ENCODE data around the gene PLPPR1. TPM values are rescaled to one million over a fixed set of nuclear protein-coding genes. Genes with fewer than 3 reads are reported as not detected.
"Not testable (repeated sequence)": the region's sequence is repeated elsewhere in the genome, so short reads cannot be mapped to it uniquely, and the experiment has no call there.

Gene PLPPR1
- total RNA-seq, 4 donors from 2014 or later: not detected

GRCh38 chr9:101274971-101275768, 246.6 kb downstream of the PLPPR1 start:
- DNase-seq (ENCODE audit: low spot score) (no peak), ATAC-seq (ENCODE audit: low FRiP score) (no peak)
- TF ChIP-seq, protein P1, sequence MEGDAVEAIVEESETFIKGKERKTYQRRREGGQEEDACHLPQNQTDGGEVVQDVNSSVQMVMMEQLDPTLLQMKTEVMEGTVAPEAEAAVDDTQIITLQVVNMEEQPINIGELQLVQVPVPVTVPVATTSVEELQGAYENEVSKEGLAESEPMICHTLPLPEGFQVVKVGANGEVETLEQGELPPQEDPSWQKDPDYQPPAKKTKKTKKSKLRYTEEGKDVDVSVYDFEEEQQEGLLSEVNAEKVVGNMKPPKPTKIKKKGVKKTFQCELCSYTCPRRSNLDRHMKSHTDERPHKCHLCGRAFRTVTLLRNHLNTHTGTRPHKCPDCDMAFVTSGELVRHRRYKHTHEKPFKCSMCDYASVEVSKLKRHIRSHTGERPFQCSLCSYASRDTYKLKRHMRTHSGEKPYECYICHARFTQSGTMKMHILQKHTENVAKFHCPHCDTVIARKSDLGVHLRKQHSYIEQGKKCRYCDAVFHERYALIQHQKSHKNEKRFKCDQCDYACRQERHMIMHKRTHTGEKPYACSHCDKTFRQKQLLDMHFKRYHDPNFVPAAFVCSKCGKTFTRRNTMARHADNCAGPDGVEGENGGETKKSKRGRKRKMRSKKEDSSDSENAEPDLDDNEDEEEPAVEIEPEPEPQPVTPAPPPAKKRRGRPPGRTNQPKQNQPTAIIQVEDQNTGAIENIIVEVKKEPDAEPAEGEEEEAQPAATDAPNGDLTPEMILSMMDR (IDR thresholded peaks at IDR 0.05): no peak

DNA sequence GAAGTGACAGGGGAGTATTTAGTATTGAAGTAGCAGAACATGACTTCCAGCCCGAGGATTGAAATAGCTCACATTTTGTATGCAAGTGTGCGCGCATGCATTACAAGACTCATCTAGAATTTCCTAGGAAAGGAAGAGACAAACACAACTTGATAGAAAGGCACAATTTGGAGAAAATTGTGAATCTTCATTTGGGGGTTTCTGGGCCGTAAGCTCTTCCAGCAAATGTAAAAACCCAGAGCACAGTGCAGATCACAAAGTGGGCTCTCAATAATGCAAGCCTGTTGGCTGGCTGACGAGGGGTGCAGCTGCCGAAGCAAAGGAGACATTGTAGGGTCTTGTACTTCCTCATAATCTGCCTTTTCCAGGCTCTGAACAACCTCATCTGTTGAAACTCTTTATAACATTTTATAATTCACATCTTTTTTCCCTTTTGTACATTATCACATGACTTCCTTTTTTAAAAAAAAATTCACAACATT, 247.3 kb downstream of the PLPPR1 start:
- no peak for DNase-seq (ENCODE audit: low spot score)
- TF ChIP-seq, protein P1 (IDR thresholded peaks at IDR 0.05): no peak

DNA sequence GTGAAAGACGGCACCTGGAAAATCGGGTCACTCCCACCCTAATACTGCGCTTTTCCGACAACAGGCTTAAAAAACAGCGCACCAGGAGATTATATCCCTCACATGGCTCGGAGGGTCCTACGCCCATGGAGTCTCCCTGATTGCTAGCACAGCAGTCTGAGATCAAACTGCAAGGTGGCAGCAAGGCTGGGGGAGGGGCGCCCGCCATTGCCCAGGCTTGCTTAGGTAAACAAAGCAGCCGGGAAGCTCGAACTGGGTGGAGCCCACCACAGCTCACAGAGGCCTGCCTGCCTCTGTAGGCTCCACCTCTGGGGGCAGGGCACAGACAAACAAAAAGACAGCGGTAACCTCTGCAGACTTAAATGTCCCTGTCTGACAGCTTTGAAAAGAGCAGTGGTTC, 262.5 kb downstream of the PLPPR1 start:
- not testable (repeated sequence) for ATAC-seq (ENCODE audit: low FRiP score); DNase-seq (ENCODE audit: low spot score)

More for the DNA sequence above, 247.3 kb downstream of the PLPPR1 start:
- ATAC-seq (ENCODE audit: low FRiP score): no peak

- DNase-seq (ENCODE audit: low spot score): no peak
- no peak for ATAC-seq (ENCODE audit: low FRiP score)
- TF ChIP-seq, protein P1 (IDR thresholded peaks at IDR 0.05): no peak
Observed at GRCh38 chr9:101299901-101300300, 271.4 kb downstream of the PLPPR1 start.

DNA sequence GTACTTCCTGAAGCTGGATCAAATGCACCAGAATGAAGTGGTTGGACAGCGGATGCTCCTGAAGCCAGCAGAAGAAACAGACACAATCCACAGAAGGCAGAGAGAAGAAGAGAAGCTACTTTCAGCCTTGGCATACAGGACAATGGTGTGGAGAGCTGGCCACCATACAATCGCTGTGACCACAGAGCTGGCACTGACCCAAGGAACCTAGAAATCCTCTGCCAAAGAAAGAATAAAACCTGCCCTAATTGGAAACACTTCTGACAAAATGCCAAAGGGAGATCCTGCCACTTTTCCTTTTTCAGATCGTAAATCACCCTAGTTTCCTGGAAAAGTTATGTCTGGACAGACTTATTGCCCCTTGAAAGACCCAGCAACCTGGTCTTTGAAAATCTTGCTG, 278.5 kb downstream of the PLPPR1 start:
- ATAC-seq (ENCODE audit: low FRiP score): no peak
- TF ChIP-seq, protein P1 (IDR thresholded peaks at IDR 0.05): no peak

DNA sequence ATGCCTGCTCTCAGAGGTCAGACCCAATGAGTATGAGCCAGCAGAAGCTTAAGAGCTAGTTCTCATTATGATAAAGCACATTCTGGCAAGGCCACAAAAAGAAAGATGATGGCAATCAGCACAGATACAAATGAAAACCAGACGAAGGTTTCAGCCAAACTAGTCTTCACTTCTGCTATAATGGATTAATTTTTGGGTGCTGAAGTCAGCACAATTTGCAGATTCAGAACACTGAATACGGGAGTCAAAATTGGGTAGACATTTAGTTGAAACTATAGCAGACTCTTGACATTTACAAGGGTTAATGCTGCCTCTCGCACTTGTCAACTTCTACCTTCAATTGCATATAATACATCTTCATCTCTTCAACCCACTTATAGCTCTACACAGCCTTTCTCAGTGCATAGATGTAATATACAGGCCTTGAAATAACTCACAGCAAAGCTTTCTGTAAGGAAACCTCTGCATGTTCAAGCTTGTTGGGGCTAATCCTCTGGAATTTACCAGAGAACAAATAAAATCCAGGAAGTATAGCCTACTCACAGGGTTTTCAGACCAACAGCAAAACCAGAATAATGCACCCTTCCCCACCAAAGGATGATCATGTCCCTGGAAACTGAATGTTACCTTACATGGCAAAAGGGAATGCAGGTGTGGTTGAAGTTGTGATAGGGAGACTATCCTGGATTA, 279.1 kb downstream of the PLPPR1 start:
- DNase-seq (ENCODE audit: low spot score): no peak
- no peak for ATAC-seq (ENCODE audit: low FRiP score)
- TF ChIP-seq, protein P1 (IDR thresholded peaks at IDR 0.05): no peak

More for the DNA sequence above, 278.5 kb downstream of the PLPPR1 start:
- DNase-seq (ENCODE audit: low spot score): no peak

- ATAC-seq (ENCODE audit: low FRiP score) (no peak), DNase-seq (ENCODE audit: low spot score) (no peak)
- TF ChIP-seq, protein P1 (IDR thresholded peaks at IDR 0.05): no peak
Observed at GRCh38 chr9:101309139-101309538, 280.6 kb downstream of the PLPPR1 start.
